HepG2 (cell line): Measurements from ENCODE around the gene TMEM185B. TPM values are rescaled to one million over a fixed set of nuclear protein-coding genes. Genes with fewer than 3 reads are reported as not detected.

Experiments
- FOXK1 ChIP-seq: sonication (generic); formaldehyde crosslinking; IDR thresholded peaks from 2 replicates; pipeline ENCODE4 v1.4.0; 2020; ENCODE audit warnings: low read depth, missing genetic modification reagents, borderline replicate concordance
- FOXK2 ChIP-seq: fragments of 450-650 bp; IDR thresholded peaks from 2 replicates; pipeline ENCODE4 v1.6.1; 2016
- MTERF4 ChIP-seq: sonication (generic); formaldehyde crosslinking; IDR thresholded peaks from 2 replicates; pipeline ENCODE4 v1.8.0; 2023; ENCODE audit warnings: mild to moderate bottlenecking, missing genetic modification reagents
- NR2F2 ChIP-seq: IDR thresholded peaks from 2 replicates; pipeline ENCODE4 v1.6.1; 2012; ENCODE audit warnings: low read depth, inconsistent platforms, borderline replicate concordance
- RFXAP ChIP-seq: sonication (generic); formaldehyde crosslinking; IDR thresholded peaks from 2 replicates; pipeline ENCODE4 v1.4.0; 2020; ENCODE audit warnings: missing genetic modification reagents, borderline replicate concordance
- RXRB ChIP-seq: IDR thresholded peaks from 2 replicates; pipeline ENCODE4 v1.6.1; 2016; ENCODE audit warnings: borderline replicate concordance, missing genetic modification reagents, missing compliant biosample characterization
- TARDBP ChIP-seq: sonication (generic); formaldehyde crosslinking; IDR thresholded peaks from 2 replicates; pipeline ENCODE4 v1.8.0; 2022; ENCODE audit warnings: mild to moderate bottlenecking, missing genetic modification reagents
- ZBTB49 ChIP-seq: sonication (generic); formaldehyde crosslinking; IDR thresholded peaks from 2 replicates; pipeline ENCODE4 v1.4.0; 2020; ENCODE audit warnings: missing genetic modification reagents, borderline replicate concordance
- ZNF292 ChIP-seq: sonication (generic); formaldehyde crosslinking; IDR thresholded peaks from 2 replicates; pipeline ENCODE4 v1.8.1; 2022; ENCODE audit warnings: mild to moderate bottlenecking, low read depth, missing genetic modification reagents, borderline replicate concordance
- ZNF318 ChIP-seq: sonication (generic); formaldehyde crosslinking; IDR thresholded peaks from 2 replicates; pipeline ENCODE4 v1.4.0; 2020; ENCODE audit warnings: mild to moderate bottlenecking, missing genetic modification reagents
- ZNF335 ChIP-seq: sonication (generic); formaldehyde crosslinking; IDR thresholded peaks from 2 replicates; pipeline ENCODE4 v1.4.0; 2020; ENCODE audit warnings: missing genetic modification reagents
- ZNF562 ChIP-seq: sonication (generic); formaldehyde crosslinking; IDR thresholded peaks from 2 replicates; pipeline ENCODE4 v1.8.0; 2022; ENCODE audit warnings: missing genetic modification reagents, borderline replicate concordance
- ZNF572 ChIP-seq: sonication (generic); formaldehyde crosslinking; IDR thresholded peaks from 2 replicates; pipeline ENCODE4 v1.5.1; 2020; ENCODE audit warnings: mild to moderate bottlenecking, missing genetic modification reagents
- ZNF589 ChIP-seq: sonication (generic); formaldehyde crosslinking; conservative IDR thresholded peaks from 2 replicates; pipeline ENCODE4 v1.8.0; 2022; ENCODE audit warnings: mild to moderate bottlenecking, moderate library complexity, missing genetic modification reagents
- ZNF816 ChIP-seq: sonication (generic); formaldehyde crosslinking; IDR thresholded peaks from 2 replicates; pipeline ENCODE4 v1.8.0; 2022; ENCODE audit warnings: missing genetic modification reagents, mild to moderate bottlenecking, borderline replicate concordance
- ZZZ3 ChIP-seq: sonication (generic); formaldehyde crosslinking; IDR thresholded peaks from 2 replicates; pipeline ENCODE4 v1.4.0; 2020; ENCODE audit warnings: missing genetic modification reagents, mild to moderate bottlenecking, borderline replicate concordance
- polyA plus RNA-seq, 8 experiments: library from polyadenylated mRNA; depleted of rRNA in 3 of 8; stranded (reverse) in 7 of 8; unstranded in 1 of 8; fragments of >200 nt; fragmentation: Illumina TruSeq in 4 of 8; extraction: Trizol in 4 of 8; gene quantifications; 2 replicates each; pipeline versions ENCODE4 v1.2.1 to v1.2.3, GENCODE V29; 2011 to 2016; ENCODE audit warnings: low read depth in 4 of 8, missing spikeins in 1 of 8, mixed read lengths in 1 of 8; ENCODE audit not compliant: insufficient read depth in 1 of 8
- total RNA-seq, 5 experiments: library from RNA; depleted of rRNA; stranded (reverse); fragments of >200 nt; fragmentation: Illumina TruSeq; extraction: Trizol; gene quantifications; 2 replicates each; pipeline ENCODE4 v1.2.3, GENCODE V29; 2016; ENCODE audit warnings: low read depth in 1 of 5

TMEM185B gene
- total and polyA plus RNA-seq, 2 of the 13 experiments (the other 11 are each of a cell fraction or from before 2014, with no cell fraction given) = 5.6 to 7.0 TPM

GRCh38 chr2:120252225-120253020, 29.2 kb upstream of the TMEM185B start, which contains the start of gene RALB (continued):
- TF ChIP-seq ZNF318 (CRISPR knock-in tag) (0 out of 2 replicates have a peak, but pooled peaks have one; percentile 49), ZNF589 (CRISPR knock-in tag) (no peak), ZNF572 (CRISPR knock-in tag) (peak; percentile 68; the same call in 1 of the 2 replicates), RXRB (CRISPR knock-in tag) (no peak), ZNF292 (peak; percentile 52; the same call in 1 of the 2 replicates), FOXK2 (no peak), RFXAP (CRISPR knock-in tag) (peak; percentile 77; the same call in 1 of the 2 replicates), TARDBP (CRISPR knock-in tag) (peak; percentile 19; the same call in 1 of the 2 replicates), ZBTB49 (CRISPR knock-in tag) (no peak), ZNF562 (CRISPR knock-in tag) (no peak), FOXK1 (CRISPR knock-in tag) (peak; percentile 36; the same call in 1 of the 2 replicates), ZNF335 (CRISPR knock-in tag) (peak; percentile 73; the same call in 1 of the 2 replicates), NR2F2 (no peak), MTERF4 (CRISPR knock-in tag) (no peak), ZNF816 (CRISPR knock-in tag) (no peak), ZZZ3 (CRISPR knock-in tag) (no peak)
